DOHH2 (cell line): ENCODE results near the gene CDH12.
"Not testable (repeated sequence)": the region's sequence is repeated elsewhere in the genome, so short reads cannot be mapped to it uniquely, and the experiment has no call there.

ENCODE experiments used
- H3F3A ChIP-seq: fragments of 200-600 bp; sonication (generic), shearing (Covaris generic); 2 replicates; pipeline ENCODE4 v1.6.0; 2016; ENCODE audit warnings: antibody characterized with exemption, mild to moderate bottlenecking; ENCODE audit not compliant: control insufficient read depth, insufficient read depth
- H3K27ac ChIP-seq: fragments of 200-600 bp; sonication (generic); 2 replicates; pipeline ENCODE4 v1.5.1; 2014; ENCODE audit warnings: low read depth, mild to moderate bottlenecking, low read length, moderate library complexity
- H3K27me3 ChIP-seq: fragments of 200-600 bp; sonication (generic); 2 replicates; pipeline ENCODE4 v1.6.1; 2014; ENCODE audit warnings: mild to moderate bottlenecking, low read length, mixed read lengths; ENCODE audit not compliant: control insufficient read depth
- H3K36me3 ChIP-seq: fragments of 200-600 bp; sonication (generic); 2 replicates; pipeline ENCODE4 v1.6.1; 2014; ENCODE audit warnings: mild to moderate bottlenecking, low read length, moderate library complexity, mixed read lengths; ENCODE audit not compliant: control insufficient read depth
- H3K4me1 ChIP-seq: fragments of 200-600 bp; sonication (generic); 2 replicates; pipeline ENCODE4 v1.6.1; 2014; ENCODE audit warnings: mild to moderate bottlenecking, low read length, mixed read lengths; ENCODE audit not compliant: control insufficient read depth
- H3K4me2 ChIP-seq: fragments of 200-600 bp; sonication (generic); 2 replicates; pipeline ENCODE4 v1.6.0; 2014; ENCODE audit warnings: mild to moderate bottlenecking, low read length, moderate library complexity
- H3K4me3 ChIP-seq: fragments of 200-600 bp; sonication (generic); 2 replicates; pipeline ENCODE4 v1.5.1; 2014; ENCODE audit warnings: mild to moderate bottlenecking, low read length, mixed read lengths
- H3K79me2 ChIP-seq: fragments of 200-600 bp; sonication (generic); 2 replicates; pipeline ENCODE4 v1.6.1; 2014; ENCODE audit warnings: mild to moderate bottlenecking, low read length, mixed read lengths; ENCODE audit not compliant: control insufficient read depth
- H3K9me2 ChIP-seq: fragments of 200-600 bp; sonication (generic); replicated peaks from 2 replicates; pipeline ENCODE4 v1.6.1; 2014; ENCODE audit warnings: mild to moderate bottlenecking, low read length, mixed read lengths; ENCODE audit not compliant: control insufficient read depth
- H3K9me3 ChIP-seq: fragments of 200-600 bp; sonication (generic); 2 replicates; pipeline ENCODE4 v1.6.1; 2014; ENCODE audit warnings: antibody characterized with exemption, low read length, mixed read lengths; ENCODE audit not compliant: control insufficient read depth, insufficient read depth
- H4K20me1 ChIP-seq: fragments of 200-600 bp; sonication (generic); 2 replicates; pipeline ENCODE4 v1.6.0; 2014; ENCODE audit warnings: low read depth, mild to moderate bottlenecking, antibody characterized with exemption, low read length, moderate library complexity; ENCODE audit not compliant: control insufficient read depth, insufficient read depth

The CDH12 gene

DNA sequence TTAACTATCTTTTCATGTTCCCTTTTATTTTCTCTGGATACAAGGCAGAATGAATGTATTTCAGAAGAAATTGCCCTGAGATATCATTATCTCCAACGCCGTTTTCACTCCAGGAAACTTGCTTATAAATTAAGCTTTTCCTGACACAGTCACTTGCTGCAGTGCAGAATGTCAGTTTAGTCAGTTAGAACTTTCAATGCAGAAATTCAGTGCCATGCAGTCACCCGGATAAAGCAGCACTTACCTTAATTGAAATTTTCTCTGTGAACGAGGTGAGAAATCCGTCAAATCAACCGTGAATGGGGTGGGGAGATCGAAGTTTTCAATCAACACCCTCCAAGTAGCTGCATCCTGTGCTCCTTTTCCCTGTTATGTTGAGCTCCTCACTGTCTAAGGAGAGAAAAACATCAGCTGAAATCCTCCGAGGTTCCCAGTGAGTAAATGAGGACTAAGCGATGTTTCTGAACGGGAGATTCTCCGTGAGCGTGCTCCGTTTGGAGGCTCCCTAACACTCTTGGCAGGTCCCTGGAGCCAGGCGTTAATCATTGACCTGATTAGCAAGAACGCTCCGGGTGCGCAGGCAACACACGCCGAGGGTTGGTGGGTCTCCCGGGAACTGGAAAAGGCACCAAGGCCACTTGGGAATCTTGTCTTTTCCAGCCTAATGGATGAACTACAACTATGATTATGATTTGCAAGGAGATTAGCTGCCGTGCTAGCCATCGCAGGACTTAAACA, 640.7 kb downstream of the CDH12 start:
- not testable (repeated sequence) for H3K27me3 ChIP-seq, H3K79me2 ChIP-seq, H3K9me3 ChIP-seq, H3K27ac ChIP-seq, H3K4me1 ChIP-seq, H3F3A ChIP-seq, H3K36me3 ChIP-seq, H3K4me3 ChIP-seq, H3K4me2 ChIP-seq, H3K9me2 ChIP-seq, H4K20me1 ChIP-seq

DNA sequence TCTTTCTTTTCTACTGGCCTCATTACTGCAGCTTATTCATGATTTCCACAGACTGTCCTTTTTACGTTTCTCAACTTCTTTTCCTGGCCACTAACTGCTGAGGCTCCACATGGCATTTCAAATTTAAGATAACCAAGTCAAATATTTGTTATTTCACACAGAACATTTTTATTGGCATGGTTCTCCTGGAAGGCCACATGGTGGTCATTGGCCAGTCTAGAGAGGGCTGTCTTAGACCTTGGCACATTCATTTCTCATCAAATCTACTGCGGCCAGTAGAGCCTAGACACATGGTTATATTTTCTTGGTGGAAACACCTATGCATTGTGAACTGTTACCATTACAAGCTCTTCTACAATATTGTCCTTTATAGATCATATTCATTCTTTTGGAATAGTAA, 644.7 kb downstream of the CDH12 start:
- not testable (repeated sequence) for H3K79me2 ChIP-seq, H3K9me2 ChIP-seq, H3K9me3 ChIP-seq, H4K20me1 ChIP-seq, H3K4me3 ChIP-seq, H3K36me3 ChIP-seq, H3K27ac ChIP-seq, H3K4me1 ChIP-seq, H3K4me2 ChIP-seq, H3K27me3 ChIP-seq, H3F3A ChIP-seq

DNA sequence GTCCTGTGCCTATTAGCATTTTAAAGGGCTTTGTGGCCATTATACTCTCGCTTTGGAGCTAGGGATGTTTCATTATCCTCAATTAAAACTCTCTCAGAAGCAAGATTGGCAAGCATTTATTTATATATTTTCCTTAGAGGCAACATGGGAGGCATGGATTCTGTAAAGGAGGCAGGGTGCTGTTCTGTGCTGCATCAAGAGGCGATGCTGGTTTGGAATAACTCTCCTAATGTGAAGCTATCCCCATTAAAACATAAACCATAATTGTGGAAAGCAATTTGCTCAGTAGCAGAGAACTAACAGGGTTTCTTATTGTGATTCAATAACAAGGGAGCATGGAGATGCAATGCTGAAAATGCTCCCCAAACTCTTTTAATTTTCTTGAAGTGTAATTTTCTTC, 664.5 kb downstream of the CDH12 start:
- not testable (repeated sequence) for H3K9me3 ChIP-seq, H3K27me3 ChIP-seq, H3K9me2 ChIP-seq, H3K4me3 ChIP-seq, H3K4me2 ChIP-seq, H3K36me3 ChIP-seq, H4K20me1 ChIP-seq, H3K4me1 ChIP-seq, H3F3A ChIP-seq, H3K79me2 ChIP-seq, H3K27ac ChIP-seq

DNA sequence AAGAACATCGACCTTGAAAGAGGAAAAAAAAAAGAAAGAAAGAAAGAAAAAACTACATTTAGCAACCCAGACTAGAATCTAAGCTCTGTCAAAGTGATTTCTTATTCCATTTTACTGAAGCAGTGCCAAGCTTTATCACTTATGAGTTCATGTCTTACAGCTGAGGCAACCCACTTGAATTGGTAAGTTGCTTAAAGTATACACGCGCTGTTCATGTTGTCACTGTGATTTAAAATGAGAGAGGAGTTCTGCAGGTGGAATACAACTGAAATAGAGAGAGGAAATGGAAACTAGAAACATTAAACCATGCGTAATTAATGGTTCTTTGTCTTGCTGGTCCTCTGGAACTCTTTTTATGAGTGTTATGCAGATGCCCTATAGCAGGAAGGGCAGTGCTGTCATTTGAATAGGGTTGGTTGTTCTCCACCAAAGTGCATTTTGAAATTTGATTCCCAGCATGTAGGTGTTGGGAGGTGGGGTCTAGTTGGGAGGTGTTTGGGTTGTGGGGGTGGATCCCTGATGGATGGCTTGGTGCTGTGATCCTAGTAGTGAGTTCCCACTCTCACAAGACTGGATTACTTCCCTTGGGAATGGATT, 665.4 kb downstream of the CDH12 start:
- not testable (repeated sequence) for H3K36me3 ChIP-seq, H3K9me2 ChIP-seq, H3K27ac ChIP-seq, H3K4me1 ChIP-seq, H4K20me1 ChIP-seq, H3K4me3 ChIP-seq, H3K4me2 ChIP-seq, H3K79me2 ChIP-seq, H3K27me3 ChIP-seq, H3F3A ChIP-seq, H3K9me3 ChIP-seq

DNA sequence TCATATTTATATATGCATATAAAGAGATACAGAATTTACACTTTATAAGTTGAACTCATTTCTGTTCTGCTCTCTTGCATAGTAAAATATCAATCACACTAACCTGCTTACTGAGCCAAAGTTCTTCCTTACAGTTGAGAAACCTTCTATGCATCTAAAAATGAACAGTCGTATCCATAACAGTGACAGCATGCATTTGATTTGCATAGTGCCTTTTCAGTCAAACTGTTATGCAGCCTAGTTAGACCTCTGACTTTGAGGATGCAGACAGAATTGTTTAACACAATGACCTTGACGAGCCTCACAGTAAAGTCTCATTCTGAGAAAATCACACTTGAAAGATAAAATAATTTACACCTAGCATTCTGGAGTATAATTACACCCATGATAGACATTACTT, 683.9 kb downstream of the CDH12 start:
- H4K20me1 ChIP-seq, H3K4me3 ChIP-seq, H3K9me2 ChIP-seq: not testable (repeated sequence)

DNA sequence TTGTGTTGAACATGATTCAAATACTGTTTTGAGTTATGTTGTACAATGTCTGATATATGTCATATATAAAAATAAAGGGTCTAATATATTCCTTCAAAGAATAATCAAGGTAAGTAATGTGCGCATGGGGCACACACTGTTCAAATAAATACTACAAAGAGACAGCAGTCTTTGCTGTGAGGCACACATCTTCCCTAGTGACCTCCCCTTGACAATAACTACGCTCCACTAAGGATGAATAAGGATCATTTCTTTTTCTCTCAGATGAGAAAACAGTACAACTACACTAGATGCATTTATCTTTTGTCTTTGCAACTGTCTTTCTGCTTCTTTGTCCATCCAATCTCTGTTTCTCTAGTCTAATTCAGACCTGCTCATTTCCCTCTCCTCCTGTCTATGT, 684.4 kb downstream of the CDH12 start:
- H4K20me1 ChIP-seq, H3K27me3 ChIP-seq, H3K9me3 ChIP-seq, H3K4me1 ChIP-seq, H3K4me3 ChIP-seq, H3K79me2 ChIP-seq, H3K36me3 ChIP-seq, H3K4me2 ChIP-seq, H3K9me2 ChIP-seq, H3K27ac ChIP-seq, H3F3A ChIP-seq: not testable (repeated sequence)

More for the DNA sequence above, 683.9 kb downstream of the CDH12 start:
- H3K9me3 ChIP-seq, H3K4me2 ChIP-seq, H3K79me2 ChIP-seq, H3K27ac ChIP-seq, H3F3A ChIP-seq, H3K4me1 ChIP-seq, H3K36me3 ChIP-seq, H3K27me3 ChIP-seq: not testable (repeated sequence)

DNA sequence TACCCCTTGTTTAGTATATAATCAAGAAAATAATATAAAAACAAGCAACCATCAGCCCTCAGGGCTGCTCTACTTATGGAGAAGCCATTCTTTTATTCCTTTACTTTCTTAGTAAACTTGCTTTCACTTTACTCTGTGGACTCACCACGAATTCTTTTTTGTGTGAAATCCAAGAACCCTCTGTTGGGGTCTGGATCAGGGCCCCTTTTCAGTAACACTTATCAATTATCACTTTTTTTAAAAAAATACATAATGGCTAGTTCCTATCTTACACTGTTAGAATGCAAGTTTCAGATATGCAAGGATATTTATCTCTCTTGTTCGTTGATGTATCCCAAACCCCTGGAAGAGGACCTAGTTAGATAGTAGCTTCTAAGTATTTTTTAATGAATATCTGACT, 687.2 kb downstream of the CDH12 start:
- not testable (repeated sequence) for H3K4me2 ChIP-seq, H3K27me3 ChIP-seq, H3K9me2 ChIP-seq, H3K27ac ChIP-seq, H3K36me3 ChIP-seq, H4K20me1 ChIP-seq, H3K9me3 ChIP-seq, H3K4me1 ChIP-seq, H3K79me2 ChIP-seq, H3K4me3 ChIP-seq, H3F3A ChIP-seq

DNA sequence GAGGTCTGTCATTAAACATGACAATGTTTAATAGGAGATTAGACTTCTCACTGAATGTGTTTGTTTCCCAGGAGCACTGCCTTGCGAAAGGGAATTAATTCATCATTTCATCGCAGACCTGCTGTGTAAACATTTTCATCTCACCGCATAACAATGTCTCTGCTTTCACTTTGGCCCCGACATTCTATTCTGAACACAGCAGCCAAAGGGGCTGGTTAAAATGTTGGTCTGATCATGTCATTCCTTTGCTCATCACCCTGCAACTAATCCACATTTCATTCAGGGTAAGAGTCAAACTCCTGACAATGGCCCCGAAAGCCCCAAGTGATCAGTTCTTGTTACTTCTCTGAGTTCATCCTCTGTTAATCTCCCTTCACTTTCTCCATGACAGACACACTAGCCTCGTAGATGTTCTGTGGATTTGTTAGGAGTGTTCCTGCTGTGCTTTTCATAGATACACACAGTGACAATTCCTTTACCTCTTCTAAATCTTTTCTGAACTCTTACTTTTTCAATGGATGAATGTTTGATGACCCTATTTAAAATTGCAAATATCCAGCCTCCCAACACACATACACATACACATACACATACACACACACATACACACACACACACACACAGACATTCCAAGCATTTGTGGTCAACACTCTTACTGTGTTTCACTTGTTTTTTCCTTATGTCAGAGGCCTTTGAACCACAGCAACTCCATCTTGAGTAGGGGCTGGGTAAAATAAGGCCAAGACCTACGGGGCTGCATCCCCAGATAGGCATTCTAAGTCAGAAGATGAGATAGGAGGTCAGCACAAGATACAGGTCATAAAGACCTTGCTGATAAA, 688.0 kb downstream of the CDH12 start:
- H4K20me1 ChIP-seq, H3F3A ChIP-seq, H3K9me3 ChIP-seq, H3K79me2 ChIP-seq, H3K4me3 ChIP-seq, H3K9me2 ChIP-seq, H3K4me2 ChIP-seq, H3K27ac ChIP-seq, H3K27me3 ChIP-seq, H3K4me1 ChIP-seq, H3K36me3 ChIP-seq: not testable (repeated sequence)
